KMS-11 (cell line): ENCODE data around the gene RBM20.
A peak's percentile ranks its signal among the peaks of the same experiment; 100 is the strongest.

Experiments
- H2AFZ ChIP-seq: fragments of 200-600 bp; sonication (generic); 2 replicates; pipeline ENCODE4 v1.6.1; 2016; ENCODE audit warnings: antibody characterized with exemption, mixed run types, low read depth
- H3K27ac ChIP-seq: fragments of 200-600 bp; sonication (generic); 2 replicates; pipeline ENCODE4 v1.6.1; 2016; ENCODE audit warnings: mild to moderate bottlenecking, mixed run types
- H3K27me3 ChIP-seq: fragments of 200-600 bp; sonication (generic); 2 replicates; pipeline ENCODE4 v1.6.1; 2017; ENCODE audit warnings: mild to moderate bottlenecking, low read depth, mixed run types, moderate library complexity; ENCODE audit not compliant: insufficient read depth
- H3K36me3 ChIP-seq: fragments of 200-600 bp; sonication (generic); 2 replicates; pipeline ENCODE4 v1.6.1; 2017; ENCODE audit warnings: mild to moderate bottlenecking, mixed run types; ENCODE audit not compliant: insufficient read depth
- H3K4me1 ChIP-seq: fragments of 200-600 bp; sonication (generic); 2 replicates; pipeline ENCODE4 v1.6.1; 2016; ENCODE audit warnings: mild to moderate bottlenecking, low read depth, mixed run types; ENCODE audit not compliant: poor library complexity, severe bottlenecking
- H3K4me2 ChIP-seq: fragments of 200-600 bp; sonication (generic); 2 replicates; pipeline ENCODE4 v1.7.0; 2016; ENCODE audit warnings: mild to moderate bottlenecking, mixed run types
- H3K4me3 ChIP-seq: fragments of 200-600 bp; sonication (generic); IDR thresholded peaks from 2 replicates; pipeline ENCODE4 v1.6.1; 2017; ENCODE audit warnings: low read depth, low read length, mixed read lengths; ENCODE audit not compliant: insufficient read depth
- H3K79me2 ChIP-seq: fragments of 200-600 bp; sonication (generic); 2 replicates; pipeline ENCODE4 v1.6.1; 2016; ENCODE audit warnings: low read depth, mixed run types; ENCODE audit not compliant: insufficient read depth
- H3K9ac ChIP-seq: fragments of 200-600 bp; sonication (generic); 2 replicates; pipeline ENCODE4 v1.6.1; 2016; ENCODE audit warnings: mild to moderate bottlenecking, mixed run types
- H4K20me1 ChIP-seq: fragments of 200-600 bp; sonication (generic); 2 replicates; pipeline ENCODE4 v1.6.1; 2016; ENCODE audit warnings: mild to moderate bottlenecking, mixed run types; ENCODE audit not compliant: insufficient read depth
- TF ChIP-seq, protein P1 (sequence below): fragments of 200-600 bp; sonication (generic); conservative IDR thresholded peaks from 2 replicates; pipeline ENCODE4 v1.6.1; 2017; ENCODE audit warnings: low read depth, mild to moderate bottlenecking, antibody characterized with exemption, low read length, moderate library complexity, mixed read lengths

RBM20 gene

DNA sequence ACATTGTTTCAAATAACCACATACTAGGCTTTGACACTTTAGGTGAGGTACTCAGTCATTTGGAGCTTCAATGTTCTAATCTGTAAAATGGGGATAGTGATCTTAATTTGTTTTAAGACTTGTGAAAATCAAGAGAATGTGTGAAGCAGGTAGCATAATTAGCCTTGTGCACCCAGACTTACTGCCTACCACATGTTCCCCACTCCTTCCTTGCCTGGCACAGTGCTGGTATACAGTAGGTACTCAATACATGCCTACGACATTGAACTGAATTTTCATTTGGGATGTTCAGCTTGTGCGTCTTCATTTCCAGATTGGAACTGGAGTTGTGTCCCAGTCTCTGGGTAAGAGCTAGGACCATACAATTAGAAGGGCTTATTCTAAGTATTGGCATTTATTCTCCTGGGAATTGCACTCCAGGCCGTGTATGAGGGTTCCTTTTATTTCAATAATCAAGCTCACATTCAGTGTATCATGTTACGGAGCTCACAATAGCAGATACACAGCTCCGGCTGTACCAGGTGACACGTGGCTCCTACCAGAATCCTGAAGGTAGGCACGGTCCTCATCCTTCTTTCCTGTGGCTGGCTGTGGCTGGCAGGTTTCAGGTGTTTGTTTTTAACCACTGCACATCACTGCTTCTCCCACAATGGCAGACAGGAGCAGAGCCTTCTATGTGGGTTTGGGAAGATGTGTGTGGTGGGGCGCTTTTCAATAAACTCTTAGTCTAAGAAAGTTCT, 118.1 kb downstream of the RBM20 start:
- no peak overlapping the region for H2AFZ ChIP-seq
- H3K36me3 ChIP-seq = no peaks in the 10 kb centered on the region
- H3K9ac ChIP-seq = no peak overlapping the region
- no peaks in the 10 kb centered on the region for H4K20me1 ChIP-seq
- TF ChIP-seq, protein P1, sequence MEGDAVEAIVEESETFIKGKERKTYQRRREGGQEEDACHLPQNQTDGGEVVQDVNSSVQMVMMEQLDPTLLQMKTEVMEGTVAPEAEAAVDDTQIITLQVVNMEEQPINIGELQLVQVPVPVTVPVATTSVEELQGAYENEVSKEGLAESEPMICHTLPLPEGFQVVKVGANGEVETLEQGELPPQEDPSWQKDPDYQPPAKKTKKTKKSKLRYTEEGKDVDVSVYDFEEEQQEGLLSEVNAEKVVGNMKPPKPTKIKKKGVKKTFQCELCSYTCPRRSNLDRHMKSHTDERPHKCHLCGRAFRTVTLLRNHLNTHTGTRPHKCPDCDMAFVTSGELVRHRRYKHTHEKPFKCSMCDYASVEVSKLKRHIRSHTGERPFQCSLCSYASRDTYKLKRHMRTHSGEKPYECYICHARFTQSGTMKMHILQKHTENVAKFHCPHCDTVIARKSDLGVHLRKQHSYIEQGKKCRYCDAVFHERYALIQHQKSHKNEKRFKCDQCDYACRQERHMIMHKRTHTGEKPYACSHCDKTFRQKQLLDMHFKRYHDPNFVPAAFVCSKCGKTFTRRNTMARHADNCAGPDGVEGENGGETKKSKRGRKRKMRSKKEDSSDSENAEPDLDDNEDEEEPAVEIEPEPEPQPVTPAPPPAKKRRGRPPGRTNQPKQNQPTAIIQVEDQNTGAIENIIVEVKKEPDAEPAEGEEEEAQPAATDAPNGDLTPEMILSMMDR = no peak
- H3K4me3 ChIP-seq = no peak overlapping the region
- H3K4me2 ChIP-seq = no peak overlapping the region
- H3K27me3 ChIP-seq = no peaks in the 10 kb centered on the region
- no peak overlapping the region for H3K27ac ChIP-seq
- H3K79me2 ChIP-seq = no peaks in the 10 kb centered on the region
- H3K4me1 ChIP-seq = peaks cover 16% of the 10 kb centered on the region

DNA sequence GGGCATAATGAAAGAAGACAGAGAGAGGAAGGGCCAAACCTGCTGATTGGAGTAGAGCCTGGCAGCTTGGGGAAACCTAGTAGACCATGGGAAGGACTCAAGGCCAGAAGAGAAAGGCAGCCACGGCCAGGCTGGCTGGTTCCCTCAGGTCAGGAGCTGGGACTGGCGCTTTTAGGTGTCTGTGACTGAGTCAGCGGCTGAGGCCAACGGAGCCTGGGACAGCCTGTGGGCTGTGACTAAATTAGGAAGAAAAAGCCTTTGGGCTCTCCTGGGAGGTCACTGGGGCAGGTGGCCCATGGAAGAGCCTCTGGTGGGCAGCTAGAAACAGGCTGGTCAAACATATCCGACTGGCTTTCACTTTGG, 118.7 kb downstream of the RBM20 start:
- H2AFZ ChIP-seq = no peak overlapping the region
- H3K27ac ChIP-seq = no peak overlapping the region
- TF ChIP-seq, protein P1 = no peak
- H3K79me2 ChIP-seq = no peaks in the 10 kb centered on the region
- no peaks in the 10 kb centered on the region for H3K27me3 ChIP-seq
- H3K4me3 ChIP-seq = no peak overlapping the region
- H3K4me1 ChIP-seq = peaks cover 16% of the 10 kb centered on the region
- H3K36me3 ChIP-seq = no peaks in the 10 kb centered on the region
- H3K4me2 ChIP-seq = no peak overlapping the region
- no peaks in the 10 kb centered on the region for H4K20me1 ChIP-seq
- no peak overlapping the region for H3K9ac ChIP-seq

DNA sequence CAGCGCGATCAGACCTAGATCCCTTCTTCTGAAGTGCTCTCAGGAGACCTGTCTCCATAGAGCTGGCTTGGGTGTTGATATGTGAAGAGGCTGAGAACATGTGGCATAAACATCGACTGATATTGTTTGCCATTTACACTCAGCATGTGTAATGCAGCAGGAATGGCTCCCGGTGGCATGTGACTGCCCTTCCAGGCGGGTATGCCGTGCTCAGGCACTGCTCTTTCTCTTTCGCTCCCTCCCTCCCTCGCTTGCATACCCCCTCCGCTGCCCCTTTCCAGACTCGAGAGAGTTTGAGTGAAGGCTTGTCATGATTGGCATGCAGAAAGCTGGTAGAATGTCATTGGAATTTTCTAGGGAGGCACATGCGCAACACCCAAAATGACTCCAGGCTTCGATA, 120.2 kb downstream of the RBM20 start:
- H3K36me3 ChIP-seq = no peaks in the 10 kb centered on the region
- peaks cover 22% of the 10 kb centered on the region for H3K4me1 ChIP-seq
- H3K27ac ChIP-seq = no peak overlapping the region
- H2AFZ ChIP-seq = no peak overlapping the region
- H3K79me2 ChIP-seq = no peaks in the 10 kb centered on the region
- TF ChIP-seq, protein P1 = no peak
- no peak overlapping the region for H3K9ac ChIP-seq
- no peaks in the 10 kb centered on the region for H3K27me3 ChIP-seq
- H3K4me3 ChIP-seq = no peak overlapping the region
- no peaks in the 10 kb centered on the region for H4K20me1 ChIP-seq
- no peak overlapping the region for H3K4me2 ChIP-seq

DNA sequence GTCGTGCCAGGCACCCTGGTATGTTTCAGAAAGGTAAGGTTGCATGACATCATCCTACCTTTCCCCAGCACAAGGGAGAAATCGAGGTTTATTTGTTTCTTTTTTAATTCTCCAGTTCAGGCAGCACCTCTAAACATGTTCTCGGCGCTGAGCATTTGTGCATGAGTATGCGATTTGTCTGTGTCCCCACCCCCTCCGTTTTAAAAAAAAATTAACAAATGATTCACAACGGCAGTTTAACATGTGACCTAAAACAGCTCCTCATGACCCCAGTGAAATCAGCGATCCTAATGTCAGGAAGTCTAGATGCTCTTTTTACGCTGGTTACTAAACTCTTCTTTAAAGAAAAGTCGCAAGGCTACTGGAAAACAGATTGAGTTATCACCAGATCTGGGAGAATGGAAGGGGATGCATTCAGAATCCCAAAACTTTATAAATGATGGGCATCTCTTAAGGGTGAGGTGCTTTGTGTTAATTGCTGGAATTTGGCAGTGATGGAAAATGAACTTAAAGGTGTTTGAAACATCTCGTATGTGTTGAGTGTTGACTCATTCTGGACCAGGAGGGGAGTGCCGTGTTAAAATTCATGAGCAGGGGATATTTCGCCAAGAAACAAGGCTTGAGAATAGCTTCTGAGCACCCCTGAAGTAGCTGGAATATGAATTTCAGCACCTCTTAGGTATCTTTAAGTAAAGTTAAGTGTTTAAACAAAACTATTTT, 120.8 kb downstream of the RBM20 start:
- Histone ChIP-seq H3K79me2 (no peaks in the 10 kb centered on the region), H4K20me1 (no peaks in the 10 kb centered on the region), H3K4me3 (no peak overlapping the region), H2AFZ (no peak overlapping the region), H3K27ac (no peak overlapping the region), H3K4me1 (peaks cover 22% of the 10 kb centered on the region), H3K36me3 (no peaks in the 10 kb centered on the region), H3K4me2 (peak overlapping the region; percentile 36; the same call in 1 of the 2 replicates), H3K27me3 (no peaks in the 10 kb centered on the region), H3K9ac (no peak overlapping the region)
- TF ChIP-seq, protein P1 = no peak
